GM12872 (cell line): ENCODE data around the gene ASCC1.

Experiments used
- CTCF ChIP-seq: IDR thresholded peaks from 3 replicates; pipeline ENCODE4 v1.5.1; 2011; ENCODE audit warnings: low read depth, mild to moderate bottlenecking, low read length, moderate library complexity; ENCODE audit not compliant: insufficient read depth

The ASCC1 gene

GRCh38 chr10:72243822-72244437, 27.9 kb upstream of the ASCC1 start:
- TF ChIP-seq CTCF: 0 out of 3 replicates have a peak, but pooled peaks have one; percentile 27

- no peak for TF ChIP-seq CTCF
Observed at GRCh38 chr10:72242675-72243074, 26.6 kb upstream of the ASCC1 start.

- no peak for TF ChIP-seq CTCF
Observed at GRCh38 chr10:72241691-72242252, 25.7 kb upstream of the ASCC1 start.

- TF ChIP-seq CTCF: no peak
Observed at GRCh38 chr10:72240371-72240770, 24.3 kb upstream of the ASCC1 start.

- TF ChIP-seq CTCF: no peak
Observed at GRCh38 chr10:72239409-72239808, 23.3 kb upstream of the ASCC1 start.

- TF ChIP-seq CTCF: no peak
Observed at GRCh38 chr10:72238392-72239175, 22.5 kb upstream of the ASCC1 start.

GRCh38 chr10:72235544-72236279, 19.6 kb upstream of the ASCC1 start:
- TF ChIP-seq CTCF: no peak
